Mesothelial cell of epicardium (in vitro differentiated cells): Measurements from ENCODE around the gene KIAA0232. TPM values are rescaled to one million over a fixed set of nuclear protein-coding genes. Genes with fewer than 3 reads are reported as not detected.
A peak's percentile ranks its signal among the peaks of the same experiment; 100 is the strongest.
"Not testable (repeated sequence)": the region's sequence is repeated elsewhere in the genome, so short reads cannot be mapped to it uniquely, and the experiment has no call there.

Source experiments
- DNase-seq, 2 experiments: peaks; one replicate each; pipeline ENCODE4 v3.0.0; 2021; ENCODE audit warnings: low spot score in 2 of 2; ENCODE audit not compliant: unreplicated experiment in 2 of 2
- H3K27ac Mint-ChIP-seq: 2 replicates; pipeline ENCODE4 v1.8.0; 2021; ENCODE audit warnings: mixed read lengths
- H3K27me3 Mint-ChIP-seq: 2 replicates; pipeline ENCODE4 v1.8.0; 2021; ENCODE audit warnings: low read depth, mixed read lengths
- H3K36me3 Mint-ChIP-seq: 2 replicates; pipeline ENCODE4 v1.8.0; 2021; ENCODE audit warnings: mixed read lengths
- H3K4me1 Mint-ChIP-seq: 2 replicates; pipeline ENCODE4 v1.8.0; 2021; ENCODE audit warnings: mixed read lengths
- H3K4me3 Mint-ChIP-seq: 2 replicates; pipeline ENCODE4 v1.8.0; 2021; ENCODE audit warnings: mild to moderate bottlenecking, moderate library complexity, mixed read lengths
- H3K9me3 Mint-ChIP-seq: 2 replicates; pipeline ENCODE4 v1.8.0; 2021; ENCODE audit warnings: mixed read lengths
- total RNA-seq: library from RNA; stranded (reverse); gene quantifications from 3 replicates; pipeline ENCODE4 v1.2.1, GENCODE V29; 2021
- TF ChIP-seq, protein P1 (sequence below): fragments of 200-600 bp; sonication (generic); IDR thresholded peaks from one replicate; pipeline ENCODE4 v1.5.0; 2021; ENCODE audit warnings: antibody characterized with exemption; ENCODE audit not compliant: unreplicated experiment

KIAA0232 gene
- total RNA-seq, 1 donor from 2014 or later: 37.8 TPM

DNA sequence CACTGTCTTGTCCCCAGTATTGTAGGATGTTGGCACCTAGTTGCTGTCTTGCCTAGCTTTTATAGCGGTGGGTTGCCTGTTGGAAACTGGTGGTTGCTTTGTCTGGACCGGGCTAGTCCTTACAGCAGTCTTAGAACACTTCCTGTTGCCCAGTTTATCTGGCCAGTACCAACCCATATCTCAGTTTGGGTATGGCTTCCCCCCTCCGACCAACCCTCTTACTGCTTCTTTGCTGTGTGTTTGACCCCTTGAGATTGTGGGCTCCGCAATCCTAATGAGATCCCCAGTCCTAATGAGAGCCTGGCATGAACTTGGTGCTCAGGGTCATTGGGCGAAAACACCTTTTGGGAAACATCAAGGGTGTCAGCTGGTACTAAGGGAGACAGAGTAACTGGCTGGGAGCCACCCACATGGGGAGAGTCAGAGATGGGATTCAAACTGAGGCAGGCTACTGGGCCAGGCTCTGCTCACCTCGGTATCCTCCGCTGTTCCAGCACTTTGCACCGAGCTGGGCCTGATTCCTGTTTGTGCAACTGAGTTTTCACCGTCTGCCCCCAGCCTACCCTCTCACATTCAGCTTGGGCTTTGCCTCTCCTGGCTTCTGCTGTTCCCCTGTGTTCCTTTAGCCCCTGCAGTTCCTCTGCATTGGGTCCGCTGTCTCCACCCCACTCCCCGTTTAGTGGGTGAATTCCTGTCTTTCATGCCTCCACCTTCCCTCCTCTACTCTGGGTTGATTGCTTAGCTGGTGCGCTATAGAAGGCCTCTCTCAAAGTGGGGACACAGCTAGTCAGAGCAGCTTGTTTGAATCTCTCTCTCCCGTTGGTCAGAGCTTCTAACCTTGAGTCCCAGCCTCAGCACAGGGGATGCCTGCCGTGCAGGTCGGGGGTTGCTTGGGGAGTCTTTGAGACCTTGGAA lies 128.7 kb downstream of the KIAA0232 start:
- Mint-ChIP-seq H3K27ac (no peak overlapping the region), H3K4me3 (peak overlapping the region; percentile 96), H3K36me3 (no peaks in the 10 kb centered on the region), H3K4me1 (peaks cover 32% of the 10 kb centered on the region), H3K27me3 (peaks cover 10% of the 10 kb centered on the region), H3K9me3 (no peaks in the 10 kb centered on the region)
- TF ChIP-seq, protein P1, sequence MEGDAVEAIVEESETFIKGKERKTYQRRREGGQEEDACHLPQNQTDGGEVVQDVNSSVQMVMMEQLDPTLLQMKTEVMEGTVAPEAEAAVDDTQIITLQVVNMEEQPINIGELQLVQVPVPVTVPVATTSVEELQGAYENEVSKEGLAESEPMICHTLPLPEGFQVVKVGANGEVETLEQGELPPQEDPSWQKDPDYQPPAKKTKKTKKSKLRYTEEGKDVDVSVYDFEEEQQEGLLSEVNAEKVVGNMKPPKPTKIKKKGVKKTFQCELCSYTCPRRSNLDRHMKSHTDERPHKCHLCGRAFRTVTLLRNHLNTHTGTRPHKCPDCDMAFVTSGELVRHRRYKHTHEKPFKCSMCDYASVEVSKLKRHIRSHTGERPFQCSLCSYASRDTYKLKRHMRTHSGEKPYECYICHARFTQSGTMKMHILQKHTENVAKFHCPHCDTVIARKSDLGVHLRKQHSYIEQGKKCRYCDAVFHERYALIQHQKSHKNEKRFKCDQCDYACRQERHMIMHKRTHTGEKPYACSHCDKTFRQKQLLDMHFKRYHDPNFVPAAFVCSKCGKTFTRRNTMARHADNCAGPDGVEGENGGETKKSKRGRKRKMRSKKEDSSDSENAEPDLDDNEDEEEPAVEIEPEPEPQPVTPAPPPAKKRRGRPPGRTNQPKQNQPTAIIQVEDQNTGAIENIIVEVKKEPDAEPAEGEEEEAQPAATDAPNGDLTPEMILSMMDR: no peak
- no peak for DNase-seq

- not testable (repeated sequence) for H3K27ac Mint-ChIP-seq, DNase-seq, H3K4me3 Mint-ChIP-seq, H3K27me3 Mint-ChIP-seq, H3K9me3 Mint-ChIP-seq, H3K36me3 Mint-ChIP-seq
- peaks cover 39% of the 10 kb centered on the region for H3K4me1 Mint-ChIP-seq
Measured at GRCh38 chr4:6911917-6912316, 129.4 kb downstream of the KIAA0232 start.

DNA sequence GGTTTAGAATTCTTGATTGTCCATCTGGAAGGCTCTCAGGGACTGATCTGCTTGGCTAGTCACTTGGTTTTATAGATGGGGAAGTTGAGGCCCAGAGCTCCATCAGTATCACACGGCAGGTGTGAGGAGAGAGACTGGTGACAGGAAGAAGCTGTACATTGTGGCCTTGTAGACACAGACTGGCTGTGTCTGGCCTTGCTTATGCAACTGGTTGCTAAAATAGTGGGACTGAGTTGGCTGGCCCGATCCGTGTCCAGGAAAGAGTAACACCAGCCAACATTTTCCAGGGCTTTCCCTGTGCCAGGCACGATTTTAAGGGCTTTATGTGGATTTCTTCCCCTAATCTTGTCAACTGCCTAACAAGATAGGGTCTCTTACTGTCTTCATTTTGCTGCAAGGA lies 129.9 kb downstream of the KIAA0232 start:
- no peaks in the 10 kb centered on the region for H3K9me3 Mint-ChIP-seq
- H3K4me1 Mint-ChIP-seq: peaks cover 42% of the 10 kb centered on the region
- no peak overlapping the region for H3K27ac Mint-ChIP-seq
- H3K36me3 Mint-ChIP-seq: no peaks in the 10 kb centered on the region
- H3K4me3 Mint-ChIP-seq: no peak overlapping the region
- TF ChIP-seq, protein P1: no peak
- DNase-seq: no peak
- H3K27me3 Mint-ChIP-seq: peaks cover 6% of the 10 kb centered on the region

DNA sequence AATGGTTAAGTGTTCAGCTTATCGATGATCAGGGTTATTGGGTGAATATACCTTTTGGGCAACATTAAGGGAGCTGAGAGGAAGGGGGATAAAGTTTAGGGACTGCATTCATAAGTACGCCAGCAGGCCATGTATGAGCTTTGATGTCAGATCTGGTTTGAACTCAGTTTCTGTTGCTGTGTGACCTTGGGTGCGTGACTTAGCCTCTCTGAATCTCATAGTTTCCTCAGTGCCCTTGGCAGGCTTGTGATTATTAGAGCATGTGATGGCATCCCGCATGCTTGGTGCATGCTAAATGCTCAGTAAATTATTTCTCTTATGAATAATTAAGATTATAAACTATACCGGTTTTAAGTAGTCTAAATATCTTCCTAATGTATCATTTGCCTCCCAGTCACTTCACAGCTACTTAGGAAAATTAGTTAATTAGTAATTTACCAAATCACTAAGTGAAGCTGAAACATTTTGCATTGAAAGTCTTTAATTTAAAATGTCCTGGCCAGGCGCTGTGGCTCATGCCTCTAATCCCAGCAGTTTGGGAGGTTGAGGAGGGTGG lies 130.9 kb downstream of the KIAA0232 start:
- TF ChIP-seq, protein P1: no peak
- Mint-ChIP-seq H3K27me3 (peaks cover 2% of the 10 kb centered on the region), H3K9me3 (no peaks in the 10 kb centered on the region), H3K27ac (no peak overlapping the region), H3K4me3 (no peak overlapping the region), H3K4me1 (peaks cover 44% of the 10 kb centered on the region), H3K36me3 (no peaks in the 10 kb centered on the region)
- no peak for DNase-seq

DNA sequence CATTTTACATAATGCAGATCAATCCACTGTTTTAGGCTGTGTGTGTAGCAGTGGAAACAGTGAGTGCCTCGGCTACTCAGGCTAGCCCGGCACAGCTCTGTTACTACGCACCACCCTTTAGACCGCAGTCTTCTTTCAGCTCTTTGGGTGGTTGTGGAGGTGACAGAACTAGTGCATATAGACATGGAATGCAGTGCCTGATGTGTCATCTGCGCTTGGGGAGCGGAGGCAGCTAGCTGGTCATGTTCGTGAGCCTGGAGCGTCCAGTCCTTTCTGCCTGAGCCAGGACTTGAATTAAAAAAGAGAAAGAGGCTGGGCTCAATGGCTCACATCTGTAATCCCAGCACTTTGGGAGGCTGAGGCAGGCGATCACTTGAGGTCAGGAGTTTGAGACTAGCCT lies 131.9 kb downstream of the KIAA0232 start:
- H3K4me3 Mint-ChIP-seq: no peak overlapping the region
- TF ChIP-seq, protein P1: no peak
- H3K9me3 Mint-ChIP-seq: no peaks in the 10 kb centered on the region
- H3K27me3 Mint-ChIP-seq: peaks cover 2% of the 10 kb centered on the region
- peaks cover 43% of the 10 kb centered on the region for H3K4me1 Mint-ChIP-seq
- H3K27ac Mint-ChIP-seq: no peak overlapping the region
- no peaks in the 10 kb centered on the region for H3K36me3 Mint-ChIP-seq
- no peak for DNase-seq
